Mammary epithelial cell (primary cell): ENCODE measurements around the gene ST3GAL3.

ENCODE experiments used
- CTCF ChIP-seq, 2 donors: IDR thresholded peaks in 1 of 2; conservative IDR thresholded peaks in 1 of 2; 2 replicates each; pipeline ENCODE4 v1.5.1; 2011 to 2012; ENCODE audit warnings: inconsistent platforms in 2 of 2, low read length in 2 of 2, mild to moderate bottlenecking in 2 of 2, control low read depth in 1 of 2, low read depth in 1 of 2; ENCODE audit not compliant: insufficient read depth in 1 of 2; ENCODE audit errors: extremely low read depth in 1 of 2
- EZH2 ChIP-seq: IDR thresholded peaks from 2 replicates; pipeline ENCODE4 v1.6.1; 2012; ENCODE audit warnings: low read length, inconsistent platforms, borderline replicate concordance

GRCh38 chr1:43979528-43980254 lies 272.4 kb downstream of the ST3GAL3 start:
- TF ChIP-seq CTCF (conservative IDR thresholded peaks at IDR 0.05 in 1 of 2, IDR thresholded peaks at IDR 0.05 in 1 of 2; ENCODE audit: extremely low read depth in 1 of 2, insufficient read depth in 1 of 2, low read depth in 1 of 2, low read length in 2 of 2): no peak
- no peak for TF ChIP-seq EZH2
